GM06990 (cell line): ENCODE measurements around the gene CALHM6.
"Not testable (repeated sequence)": the region's sequence is repeated elsewhere in the genome, so short reads cannot be mapped to it uniquely, and the experiment has no call there.

Experiments
- DNase-seq: peaks from one replicate; pipeline ENCODE4 v3.0.0-alpha.2; 2011; ENCODE audit not compliant: insufficient read length; ENCODE audit errors: extremely low read depth
- H3K27me3 ChIP-seq: replicated peaks from 2 replicates; pipeline ENCODE4 v1.6.0; 2011; ENCODE audit warnings: low read length; ENCODE audit not compliant: control insufficient read depth, insufficient read depth
- H3K36me3 ChIP-seq: 2 replicates; pipeline ENCODE4 v1.5.1; 2011; ENCODE audit warnings: low read length; ENCODE audit not compliant: control insufficient read depth, insufficient read depth
- H3K4me3 ChIP-seq: replicated peaks from 2 replicates; pipeline ENCODE4 v1.5.1; 2011; ENCODE audit warnings: low read depth, mild to moderate bottlenecking, control low read depth, low read length
- TF ChIP-seq, protein P1 (sequence below): IDR thresholded peaks from 2 replicates; pipeline ENCODE4 v1.5.1; 2011; ENCODE audit warnings: low read length, control low read depth, mild to moderate bottlenecking, inconsistent platforms; ENCODE audit not compliant: insufficient read depth, poor library complexity, severe bottlenecking

CALHM6 gene

GRCh38 chr6:116483616-116484015, 22.4 kb downstream of the CALHM6 start:
- TF ChIP-seq, protein P1, sequence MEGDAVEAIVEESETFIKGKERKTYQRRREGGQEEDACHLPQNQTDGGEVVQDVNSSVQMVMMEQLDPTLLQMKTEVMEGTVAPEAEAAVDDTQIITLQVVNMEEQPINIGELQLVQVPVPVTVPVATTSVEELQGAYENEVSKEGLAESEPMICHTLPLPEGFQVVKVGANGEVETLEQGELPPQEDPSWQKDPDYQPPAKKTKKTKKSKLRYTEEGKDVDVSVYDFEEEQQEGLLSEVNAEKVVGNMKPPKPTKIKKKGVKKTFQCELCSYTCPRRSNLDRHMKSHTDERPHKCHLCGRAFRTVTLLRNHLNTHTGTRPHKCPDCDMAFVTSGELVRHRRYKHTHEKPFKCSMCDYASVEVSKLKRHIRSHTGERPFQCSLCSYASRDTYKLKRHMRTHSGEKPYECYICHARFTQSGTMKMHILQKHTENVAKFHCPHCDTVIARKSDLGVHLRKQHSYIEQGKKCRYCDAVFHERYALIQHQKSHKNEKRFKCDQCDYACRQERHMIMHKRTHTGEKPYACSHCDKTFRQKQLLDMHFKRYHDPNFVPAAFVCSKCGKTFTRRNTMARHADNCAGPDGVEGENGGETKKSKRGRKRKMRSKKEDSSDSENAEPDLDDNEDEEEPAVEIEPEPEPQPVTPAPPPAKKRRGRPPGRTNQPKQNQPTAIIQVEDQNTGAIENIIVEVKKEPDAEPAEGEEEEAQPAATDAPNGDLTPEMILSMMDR: no peak
- H3K27me3 ChIP-seq: no peaks in the 10 kb centered on the region
- no peak for DNase-seq
- no peaks in the 10 kb centered on the region for H3K36me3 ChIP-seq
- no peak overlapping the region for H3K4me3 ChIP-seq

DNA sequence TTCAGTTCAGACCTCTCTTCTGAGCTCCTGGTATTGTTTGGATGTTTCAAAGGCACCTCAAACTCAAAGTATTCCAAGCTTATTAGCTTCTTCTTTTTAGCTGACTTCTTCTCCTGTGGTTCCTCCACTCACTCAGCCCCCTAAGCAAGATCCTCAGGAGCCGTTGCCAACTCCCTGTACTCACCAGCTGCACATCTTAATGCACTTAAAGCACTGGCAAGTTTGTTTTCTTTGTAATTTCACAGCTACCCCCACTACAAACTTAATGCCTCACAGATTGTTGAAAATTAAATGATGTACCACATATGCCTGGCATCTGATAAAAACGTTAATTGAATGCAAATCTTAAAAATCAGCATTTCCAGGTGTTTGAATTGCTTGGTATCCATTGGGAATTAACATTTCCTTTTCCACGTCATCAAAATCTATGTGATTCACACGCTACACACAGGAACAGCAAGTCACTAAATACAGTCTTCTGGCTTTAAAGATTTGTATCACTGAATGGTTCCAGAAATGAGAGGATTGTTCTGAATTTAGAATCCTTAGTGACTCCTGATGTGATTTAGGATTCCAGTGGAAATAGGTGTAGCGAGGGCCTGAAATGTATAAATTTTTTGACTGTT, 24.5 kb downstream of the CALHM6 start:
- H3K4me3 ChIP-seq: no peak overlapping the region

DNA sequence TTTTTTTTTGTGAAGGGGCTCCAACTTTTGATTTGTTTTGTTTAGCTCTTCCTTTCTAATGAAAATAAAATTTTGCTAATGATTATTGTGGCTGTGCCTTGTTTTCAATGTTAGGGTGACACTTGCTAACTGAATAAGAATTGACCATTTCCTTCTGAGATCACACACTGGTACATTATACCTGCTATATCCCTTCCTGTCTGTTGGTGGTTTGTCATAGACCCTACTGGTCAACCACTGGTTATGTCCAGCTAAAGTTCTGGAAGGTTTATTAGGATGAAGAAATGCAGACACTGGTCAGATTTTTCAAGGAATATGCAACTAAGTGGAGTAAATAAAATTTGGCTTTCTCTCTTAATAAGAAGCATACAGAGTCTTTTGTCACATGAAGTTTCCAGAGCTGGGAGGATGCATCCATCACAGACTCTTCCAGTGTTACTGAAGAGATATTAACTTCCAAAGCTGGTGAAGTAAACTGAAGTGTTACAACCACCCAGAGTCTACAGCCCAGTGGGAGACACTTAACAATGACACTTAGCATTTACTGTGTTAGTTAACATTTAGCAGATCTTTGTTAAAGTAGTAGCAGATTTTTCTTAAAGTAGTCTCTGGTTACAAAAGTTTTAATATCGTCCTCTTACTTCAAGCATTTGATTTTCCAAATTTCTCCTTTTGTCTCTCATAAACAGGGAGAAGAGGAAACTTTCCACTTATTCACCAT, 30.6 kb downstream of the CALHM6 start:
- Histone ChIP-seq H3K4me3 (no peak overlapping the region), H3K27me3 (no peaks in the 10 kb centered on the region), H3K36me3 (no peaks in the 10 kb centered on the region)
- DNase-seq: no peak
- TF ChIP-seq, protein P1: no peak

More for the DNA sequence above, 24.5 kb downstream of the CALHM6 start:
- Histone ChIP-seq H3K27me3 (no peaks in the 10 kb centered on the region), H3K36me3 (no peaks in the 10 kb centered on the region)
- TF ChIP-seq, protein P1: no peak
- no peak for DNase-seq

GRCh38 chr6:116492331-116493067, 31.3 kb downstream of the CALHM6 start:
- TF ChIP-seq, protein P1: no peak
- H3K36me3 ChIP-seq: no peaks in the 10 kb centered on the region
- no peaks in the 10 kb centered on the region for H3K27me3 ChIP-seq
- no peak overlapping the region for H3K4me3 ChIP-seq
- no peak for DNase-seq

DNA sequence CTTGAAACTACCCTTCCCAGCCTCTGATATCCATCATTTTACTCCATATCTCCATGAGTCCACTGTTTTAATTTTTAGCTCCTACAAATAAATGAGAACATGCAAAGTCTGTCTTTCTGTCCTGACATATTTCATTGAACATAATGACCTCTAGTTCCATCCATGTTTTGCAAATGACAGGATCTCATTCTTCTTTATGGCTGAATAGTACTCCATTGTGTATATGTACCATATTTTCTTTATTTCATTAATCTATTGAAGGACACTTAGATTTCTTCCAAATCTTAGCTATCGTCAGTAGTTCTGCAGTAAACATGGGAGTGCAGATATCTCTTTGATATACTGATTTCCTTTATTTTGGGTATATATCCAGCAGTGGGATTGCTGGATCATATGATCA, 34.0 kb downstream of the CALHM6 start:
- H3K36me3 ChIP-seq, H3K27me3 ChIP-seq, H3K4me3 ChIP-seq, DNase-seq: not testable (repeated sequence)

DNA sequence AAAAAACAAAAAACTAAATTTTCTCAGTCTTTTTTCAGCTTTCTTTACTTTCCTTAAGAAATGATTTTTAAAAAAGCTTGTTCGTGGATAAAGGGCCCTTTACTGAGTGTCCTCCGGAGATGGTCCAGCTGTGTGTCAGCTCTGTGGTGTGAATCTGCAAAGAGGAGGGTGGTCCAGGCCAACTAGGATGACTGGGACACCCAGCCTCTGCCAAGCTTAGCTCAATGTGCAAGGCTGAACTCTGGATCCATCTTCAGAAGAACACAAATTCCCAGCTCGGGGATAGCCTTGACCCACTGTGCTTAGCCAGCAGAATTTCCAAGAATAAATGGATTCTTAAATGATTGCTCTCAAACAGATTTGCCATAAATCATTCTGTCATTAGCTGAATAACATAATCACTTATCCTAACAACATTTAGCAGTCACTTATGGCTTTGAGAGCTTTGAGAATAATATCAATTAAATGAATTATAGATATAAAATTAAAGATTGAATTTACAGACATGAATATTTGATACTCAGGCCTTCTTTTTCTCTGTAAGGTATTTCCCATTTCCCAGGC, 36.0 kb downstream of the CALHM6 start:
- Histone ChIP-seq H3K4me3 (no peak overlapping the region), H3K36me3 (no peaks in the 10 kb centered on the region), H3K27me3 (no peaks in the 10 kb centered on the region)
- TF ChIP-seq, protein P1: no peak
- DNase-seq: no peak
